Epithelial cell of esophagus (primary cell): Measurements from ENCODE around the gene PCED1B.
"Not testable (repeated sequence)": the region's sequence is repeated elsewhere in the genome, so short reads cannot be mapped to it uniquely, and the experiment has no call there.

Experiments used
- DNase-seq: peaks from one replicate; pipeline ENCODE4 v3.0.0; 2010; ENCODE audit warnings: low read depth
- H3K4me3 ChIP-seq: 2 replicates; pipeline ENCODE4 v1.5.1; 2011; ENCODE audit warnings: mild to moderate bottlenecking, low read length, control low read depth
- TF ChIP-seq, protein P1 (sequence below): IDR thresholded peaks from 2 replicates; pipeline ENCODE4 v1.5.1; 2011; ENCODE audit warnings: low read depth, mild to moderate bottlenecking, low read length, control low read depth, inconsistent platforms; ENCODE audit not compliant: insufficient read depth; ENCODE audit errors: missing control alignments

The PCED1B gene

DNA sequence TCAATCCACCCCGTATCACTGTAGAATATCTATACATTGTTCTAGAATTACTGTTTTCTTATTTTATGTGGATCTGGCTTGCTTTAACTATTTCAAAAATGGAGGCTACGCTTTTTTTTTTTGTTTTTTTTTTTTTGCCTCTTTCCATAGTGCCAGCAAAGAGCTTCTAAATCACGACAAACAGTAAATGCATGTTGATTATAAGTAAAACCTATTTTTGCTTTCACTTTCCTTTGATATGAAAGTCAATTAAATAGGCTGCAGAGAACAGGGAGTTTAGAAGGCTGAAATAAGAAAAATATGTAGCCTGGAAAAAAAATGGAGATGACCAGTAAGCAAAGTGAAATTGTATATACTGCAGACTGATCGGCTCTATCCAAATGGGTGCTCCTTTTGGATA lies 112.6 kb downstream of the PCED1B start:
- no peak for DNase-seq
- TF ChIP-seq, protein P1, sequence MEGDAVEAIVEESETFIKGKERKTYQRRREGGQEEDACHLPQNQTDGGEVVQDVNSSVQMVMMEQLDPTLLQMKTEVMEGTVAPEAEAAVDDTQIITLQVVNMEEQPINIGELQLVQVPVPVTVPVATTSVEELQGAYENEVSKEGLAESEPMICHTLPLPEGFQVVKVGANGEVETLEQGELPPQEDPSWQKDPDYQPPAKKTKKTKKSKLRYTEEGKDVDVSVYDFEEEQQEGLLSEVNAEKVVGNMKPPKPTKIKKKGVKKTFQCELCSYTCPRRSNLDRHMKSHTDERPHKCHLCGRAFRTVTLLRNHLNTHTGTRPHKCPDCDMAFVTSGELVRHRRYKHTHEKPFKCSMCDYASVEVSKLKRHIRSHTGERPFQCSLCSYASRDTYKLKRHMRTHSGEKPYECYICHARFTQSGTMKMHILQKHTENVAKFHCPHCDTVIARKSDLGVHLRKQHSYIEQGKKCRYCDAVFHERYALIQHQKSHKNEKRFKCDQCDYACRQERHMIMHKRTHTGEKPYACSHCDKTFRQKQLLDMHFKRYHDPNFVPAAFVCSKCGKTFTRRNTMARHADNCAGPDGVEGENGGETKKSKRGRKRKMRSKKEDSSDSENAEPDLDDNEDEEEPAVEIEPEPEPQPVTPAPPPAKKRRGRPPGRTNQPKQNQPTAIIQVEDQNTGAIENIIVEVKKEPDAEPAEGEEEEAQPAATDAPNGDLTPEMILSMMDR, result no peak
- no peak overlapping the region for H3K4me3 ChIP-seq

DNA sequence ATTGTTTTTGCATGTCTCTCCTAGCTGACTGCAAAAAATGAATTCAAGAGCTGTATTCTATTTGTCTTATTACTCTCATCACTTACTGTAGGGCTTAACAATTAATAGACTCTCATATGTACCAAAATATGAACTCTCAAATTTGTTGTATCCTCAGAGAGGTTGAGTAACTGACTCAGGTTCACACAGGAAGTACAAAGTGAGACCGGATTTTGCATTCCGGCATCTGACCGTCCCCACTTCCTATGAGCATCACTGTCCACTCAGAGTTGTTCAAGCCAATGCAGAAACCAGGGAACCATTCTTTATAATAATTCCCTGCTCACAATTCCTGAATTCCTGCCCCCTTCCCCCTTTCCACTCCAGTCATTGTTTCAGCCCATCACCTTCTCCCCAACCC lies 113.6 kb downstream of the PCED1B start:
- no peak overlapping the region for H3K4me3 ChIP-seq
- no peak for DNase-seq
- TF ChIP-seq, protein P1, result no peak

DNA sequence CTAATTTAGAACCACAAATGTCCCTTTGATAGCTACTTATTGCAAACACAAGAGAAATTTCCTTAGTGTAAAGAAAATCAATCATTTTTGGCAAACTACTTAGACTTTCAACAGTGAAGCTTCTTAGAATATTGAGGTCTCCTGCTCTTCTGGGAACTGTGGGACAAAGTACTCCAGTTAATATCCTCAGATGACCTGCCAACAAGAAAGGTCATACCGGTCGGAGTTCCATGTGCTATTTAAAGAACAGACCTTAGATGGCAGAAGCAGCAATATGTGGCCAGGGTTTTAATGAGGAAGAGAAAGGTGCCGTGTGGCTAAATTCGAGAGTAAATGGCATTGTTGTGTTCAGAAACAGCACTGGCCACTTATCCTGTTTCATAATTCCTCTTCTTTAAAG lies 115.1 kb downstream of the PCED1B start:
- TF ChIP-seq, protein P1, result no peak

DNA sequence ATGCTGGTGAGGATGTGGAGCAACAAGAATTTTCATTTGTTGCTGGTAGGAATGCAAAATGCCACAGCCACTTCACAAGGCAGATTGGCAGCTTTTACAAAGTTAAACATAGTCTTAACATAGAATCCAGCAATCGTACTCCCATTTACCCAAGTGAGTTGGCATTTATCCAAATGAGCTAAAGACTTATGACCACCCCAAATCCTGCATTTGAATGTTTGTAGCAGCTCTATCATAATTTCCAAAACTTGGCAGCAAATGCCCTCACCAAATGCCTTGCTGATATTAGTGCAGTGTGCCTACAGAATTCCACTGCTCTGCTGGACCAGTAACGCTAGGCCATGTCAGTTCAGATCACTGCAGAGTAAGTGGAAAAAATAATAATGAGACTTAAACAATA lies 121.0 kb downstream of the PCED1B start:
- H3K4me3 ChIP-seq, result no peak overlapping the region
- TF ChIP-seq, protein P1, result no peak
- no peak for DNase-seq

More for the DNA sequence above, 115.1 kb downstream of the PCED1B start:
- DNase-seq, result no peak
- H3K4me3 ChIP-seq, result no peak overlapping the region

DNA sequence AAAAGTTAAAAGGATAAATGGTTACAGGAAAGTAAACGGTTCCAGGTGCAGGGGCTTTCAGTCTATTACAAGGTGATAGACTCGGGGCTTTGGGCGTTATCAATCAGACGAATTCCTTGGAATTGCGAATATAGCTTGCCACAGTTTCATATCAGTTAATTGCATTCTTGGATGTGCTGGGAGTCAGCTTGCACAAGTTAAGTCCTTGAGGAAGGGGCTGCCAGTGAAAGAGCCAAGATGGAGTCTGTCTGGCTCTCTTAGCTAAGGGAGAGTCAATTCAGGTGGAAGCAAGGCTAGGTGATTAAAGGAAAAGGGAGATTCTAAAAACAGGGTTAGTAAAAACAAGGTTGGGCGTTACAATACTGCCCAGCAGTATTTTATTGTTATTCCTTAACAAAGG lies 121.8 kb downstream of the PCED1B start:
- not testable (repeated sequence) for H3K4me3 ChIP-seq, DNase-seq

DNA sequence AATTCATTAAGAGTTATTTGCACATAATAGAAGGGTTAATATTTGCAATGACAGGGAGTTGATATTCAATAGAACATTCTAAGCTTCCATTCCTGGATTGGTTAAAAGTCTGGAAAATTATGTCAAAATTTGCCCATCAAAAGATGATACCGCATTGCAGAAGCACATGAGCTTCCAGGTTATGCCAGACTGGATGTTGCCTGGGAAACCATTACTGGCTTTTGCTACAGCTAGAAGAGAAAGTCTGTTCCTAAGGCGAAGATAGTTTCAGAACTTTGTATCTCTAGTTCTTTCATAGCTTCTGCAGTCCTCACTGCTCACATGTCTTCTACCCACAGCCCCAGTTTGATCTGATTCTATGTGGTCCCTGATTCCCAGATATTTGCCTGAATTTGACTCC lies 122.8 kb downstream of the PCED1B start:
- H3K4me3 ChIP-seq, result no peak overlapping the region
- no peak for DNase-seq
- TF ChIP-seq, protein P1, result no peak

DNA sequence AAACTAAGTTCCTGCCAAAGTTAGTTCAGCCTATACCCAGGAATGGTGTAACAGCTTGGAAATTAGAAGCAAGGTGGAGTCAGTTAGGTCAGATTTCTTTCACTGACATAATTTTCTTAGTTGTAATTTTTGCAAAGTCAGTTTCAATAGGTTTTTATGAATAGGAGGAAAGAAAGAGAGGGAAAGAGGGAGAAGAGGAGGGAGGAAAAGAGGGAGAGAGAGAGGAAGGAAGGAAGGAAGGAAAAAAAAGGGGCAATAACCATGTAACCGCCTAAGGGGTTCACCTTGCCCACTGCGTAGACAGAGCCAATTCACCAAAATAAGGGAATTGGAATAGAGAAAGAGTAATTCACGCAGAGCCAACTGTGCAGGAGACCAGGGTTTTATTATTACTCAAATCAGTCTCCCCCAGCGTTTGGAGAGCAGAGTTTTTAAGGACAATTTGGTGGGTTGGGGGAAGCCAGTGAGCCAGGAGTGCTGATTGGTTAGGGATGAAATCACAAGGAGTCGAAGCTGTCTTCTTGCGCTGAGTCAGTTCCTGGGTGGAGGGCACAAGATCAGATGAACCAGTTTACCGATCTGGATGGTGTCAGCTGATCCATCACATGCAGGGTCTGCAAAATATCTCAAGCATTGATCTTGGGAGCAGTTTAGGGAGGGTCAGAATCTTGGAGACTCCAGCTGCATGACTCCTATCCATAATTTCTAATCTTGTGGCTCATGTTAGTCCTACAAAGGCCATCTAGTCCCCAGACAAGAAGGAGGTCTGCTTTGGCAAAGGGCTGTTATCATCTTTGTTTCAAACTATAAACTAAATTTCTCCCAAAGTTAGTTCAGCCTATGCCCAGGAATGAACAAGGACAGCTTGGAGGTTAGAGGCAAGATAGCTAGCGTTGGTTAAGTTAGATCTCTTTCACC lies 126.4 kb downstream of the PCED1B start:
- TF ChIP-seq, protein P1, result no peak
- no peak for DNase-seq
- no peak overlapping the region for H3K4me3 ChIP-seq
